PC-9 (cell line): ENCODE results near the gene MAGEF1.

ENCODE experiments used
- EZH2 ChIP-seq: fragments of 200-600 bp; sonication (generic); IDR thresholded peaks from 2 replicates; pipeline ENCODE4 v1.8.0; 2017; ENCODE audit warnings: antibody characterized with exemption, low read depth
- TF ChIP-seq, protein P1 (sequence below): fragments of 200-600 bp; sonication (generic); conservative IDR thresholded peaks from 2 replicates; pipeline ENCODE4 v1.6.1; 2017; ENCODE audit warnings: mixed run types, antibody characterized with exemption, mild to moderate bottlenecking, moderate library complexity

GRCh38 chr3:184683234-184683633 lies 28.6 kb downstream of the MAGEF1 start:
- TF ChIP-seq, protein P1, sequence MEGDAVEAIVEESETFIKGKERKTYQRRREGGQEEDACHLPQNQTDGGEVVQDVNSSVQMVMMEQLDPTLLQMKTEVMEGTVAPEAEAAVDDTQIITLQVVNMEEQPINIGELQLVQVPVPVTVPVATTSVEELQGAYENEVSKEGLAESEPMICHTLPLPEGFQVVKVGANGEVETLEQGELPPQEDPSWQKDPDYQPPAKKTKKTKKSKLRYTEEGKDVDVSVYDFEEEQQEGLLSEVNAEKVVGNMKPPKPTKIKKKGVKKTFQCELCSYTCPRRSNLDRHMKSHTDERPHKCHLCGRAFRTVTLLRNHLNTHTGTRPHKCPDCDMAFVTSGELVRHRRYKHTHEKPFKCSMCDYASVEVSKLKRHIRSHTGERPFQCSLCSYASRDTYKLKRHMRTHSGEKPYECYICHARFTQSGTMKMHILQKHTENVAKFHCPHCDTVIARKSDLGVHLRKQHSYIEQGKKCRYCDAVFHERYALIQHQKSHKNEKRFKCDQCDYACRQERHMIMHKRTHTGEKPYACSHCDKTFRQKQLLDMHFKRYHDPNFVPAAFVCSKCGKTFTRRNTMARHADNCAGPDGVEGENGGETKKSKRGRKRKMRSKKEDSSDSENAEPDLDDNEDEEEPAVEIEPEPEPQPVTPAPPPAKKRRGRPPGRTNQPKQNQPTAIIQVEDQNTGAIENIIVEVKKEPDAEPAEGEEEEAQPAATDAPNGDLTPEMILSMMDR, result no peak
- TF ChIP-seq EZH2, result no peak
